ENCODE measurements around the gene CASK. TPM values are rescaled to one million over a fixed set of nuclear protein-coding genes. Genes with fewer than 3 reads are reported as not detected.

Gene CASK
- total RNA-seq, 2 experiments from 2014 or later, result 18.2 to 20.2 TPM

DNA sequence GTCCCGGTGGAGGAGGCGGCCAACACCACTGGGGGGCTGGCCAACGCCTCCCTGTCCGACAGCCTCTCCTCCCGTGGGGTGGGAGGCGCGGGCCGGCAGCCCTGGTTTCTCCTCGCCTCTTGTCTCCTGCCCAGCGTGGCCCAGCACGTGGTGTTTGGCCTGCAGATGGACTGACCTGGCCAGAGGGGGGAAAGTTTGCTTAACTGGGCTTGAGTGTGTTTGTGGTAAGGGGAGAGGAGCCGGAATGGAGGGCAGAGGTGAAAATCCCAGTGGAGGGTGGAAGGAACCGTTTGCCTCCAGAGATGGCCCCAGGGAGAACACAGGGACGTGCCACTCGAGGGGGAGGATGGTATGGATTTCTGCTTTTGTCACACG is 448.6 kb downstream of the CASK start:
- ATAC-seq (no peak), DNase-seq (no peak)
- Mint-ChIP-seq H3K27ac (no peak overlapping the region), H3K4me3 (no peak overlapping the region), H3K27me3 (no peaks in the 10 kb centered on the region), H3K36me3 (ENCODE audit: low read depth) (no peaks in the 10 kb centered on the region), H3K4me1 (ENCODE audit: low read depth) (peaks cover 1% of the 10 kb centered on the region), H3K9me3 (no peaks in the 10 kb centered on the region)
- intact Hi-C loops (cut with micrococcal nuclease), result no loop called here
- ChIA-PET CTCF (no interaction called here), POLR2A (no interaction called here)
- TF ChIP-seq, protein P1, sequence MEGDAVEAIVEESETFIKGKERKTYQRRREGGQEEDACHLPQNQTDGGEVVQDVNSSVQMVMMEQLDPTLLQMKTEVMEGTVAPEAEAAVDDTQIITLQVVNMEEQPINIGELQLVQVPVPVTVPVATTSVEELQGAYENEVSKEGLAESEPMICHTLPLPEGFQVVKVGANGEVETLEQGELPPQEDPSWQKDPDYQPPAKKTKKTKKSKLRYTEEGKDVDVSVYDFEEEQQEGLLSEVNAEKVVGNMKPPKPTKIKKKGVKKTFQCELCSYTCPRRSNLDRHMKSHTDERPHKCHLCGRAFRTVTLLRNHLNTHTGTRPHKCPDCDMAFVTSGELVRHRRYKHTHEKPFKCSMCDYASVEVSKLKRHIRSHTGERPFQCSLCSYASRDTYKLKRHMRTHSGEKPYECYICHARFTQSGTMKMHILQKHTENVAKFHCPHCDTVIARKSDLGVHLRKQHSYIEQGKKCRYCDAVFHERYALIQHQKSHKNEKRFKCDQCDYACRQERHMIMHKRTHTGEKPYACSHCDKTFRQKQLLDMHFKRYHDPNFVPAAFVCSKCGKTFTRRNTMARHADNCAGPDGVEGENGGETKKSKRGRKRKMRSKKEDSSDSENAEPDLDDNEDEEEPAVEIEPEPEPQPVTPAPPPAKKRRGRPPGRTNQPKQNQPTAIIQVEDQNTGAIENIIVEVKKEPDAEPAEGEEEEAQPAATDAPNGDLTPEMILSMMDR (IDR thresholded peaks at IDR 0.05), result no peak

DNA sequence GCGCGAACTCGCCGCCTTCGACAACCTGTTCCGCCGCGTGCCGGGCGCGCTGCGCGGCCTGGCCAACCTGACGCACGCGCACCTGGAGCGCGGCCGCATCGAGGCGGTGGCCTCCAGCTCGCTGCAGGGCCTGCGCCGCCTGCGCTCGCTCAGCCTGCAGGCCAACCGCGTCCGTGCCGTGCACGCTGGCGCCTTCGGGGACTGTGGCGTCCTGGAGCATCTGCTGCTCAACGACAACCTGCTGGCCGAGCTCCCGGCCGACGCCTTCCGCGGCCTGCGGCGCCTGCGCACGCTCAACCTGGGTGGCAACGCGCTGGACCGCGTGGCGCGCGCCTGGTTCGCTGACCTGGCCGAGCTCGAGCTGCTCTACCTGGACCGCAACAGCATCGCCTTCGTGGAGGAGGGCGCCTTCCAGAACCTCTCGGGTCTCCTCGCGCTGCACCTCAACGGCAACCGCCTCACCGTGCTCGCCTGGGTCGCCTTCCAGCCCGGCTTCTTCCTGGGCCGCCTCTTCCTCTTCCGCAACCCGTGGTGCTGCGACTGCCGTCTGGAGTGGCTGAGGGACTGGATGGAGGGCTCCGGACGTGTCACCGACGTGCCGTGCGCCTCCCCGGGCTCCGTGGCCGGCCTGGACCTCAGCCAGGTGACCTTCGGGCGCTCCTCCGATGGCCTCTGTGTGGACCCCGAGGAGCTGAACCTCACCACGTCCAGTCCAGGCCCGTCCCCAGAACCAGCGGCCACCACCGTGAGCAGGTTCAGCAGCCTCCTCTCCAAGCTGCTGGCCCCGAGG is 449.2 kb downstream of the CASK start:
- ATAC-seq (no peak), DNase-seq (no peak)
- ChIA-PET CTCF (interaction anchor here (0.5 kb wide), 1 partner anchor 1481 kb away, joined by 3 read pairs; no protein-coding TSS in a partner anchor), POLR2A (no interaction called here)
- Mint-ChIP-seq H3K4me1 (ENCODE audit: low read depth) (peaks cover 2% of the 10 kb centered on the region), H3K36me3 (ENCODE audit: low read depth) (no peaks in the 10 kb centered on the region), H3K27me3 (no peaks in the 10 kb centered on the region), H3K4me3 (no peak overlapping the region), H3K9me3 (no peaks in the 10 kb centered on the region), H3K27ac (no peak overlapping the region)
- intact Hi-C loops (cut with micrococcal nuclease), result no loop called here
- TF ChIP-seq, protein P1 (IDR thresholded peaks at IDR 0.05), result no peak

DNA sequence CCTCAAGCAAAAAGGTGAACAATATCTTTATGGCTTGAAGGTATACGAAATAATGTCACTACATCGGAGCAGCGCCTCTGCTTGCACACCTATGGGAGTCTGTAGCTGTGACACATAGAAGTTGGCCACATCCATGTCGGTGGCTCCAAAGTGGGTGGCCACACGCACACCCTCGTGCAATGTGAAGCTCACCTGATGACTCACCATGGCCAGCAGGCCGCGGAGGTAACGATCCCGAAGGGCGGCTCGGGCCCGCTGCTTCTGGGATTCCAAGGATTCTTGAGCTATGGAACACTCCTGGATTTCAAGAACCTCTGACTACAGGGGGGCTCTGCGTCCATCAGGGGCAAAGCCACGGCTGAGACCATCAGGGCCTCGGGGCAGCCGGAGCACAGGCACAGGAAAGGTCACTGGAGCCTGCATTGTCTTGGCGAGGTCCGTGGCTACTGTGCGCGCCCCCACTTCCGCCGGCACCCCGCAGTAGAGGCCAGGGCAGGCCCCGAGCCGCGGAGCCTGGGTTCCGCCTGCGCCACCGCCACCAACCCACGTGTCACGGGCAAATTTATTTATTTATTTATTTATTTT is 451.0 kb downstream of the CASK start:
- CTCF ChIA-PET, result no interaction called here
- TF ChIP-seq, protein P1 (IDR thresholded peaks at IDR 0.05), result no peak

DNA sequence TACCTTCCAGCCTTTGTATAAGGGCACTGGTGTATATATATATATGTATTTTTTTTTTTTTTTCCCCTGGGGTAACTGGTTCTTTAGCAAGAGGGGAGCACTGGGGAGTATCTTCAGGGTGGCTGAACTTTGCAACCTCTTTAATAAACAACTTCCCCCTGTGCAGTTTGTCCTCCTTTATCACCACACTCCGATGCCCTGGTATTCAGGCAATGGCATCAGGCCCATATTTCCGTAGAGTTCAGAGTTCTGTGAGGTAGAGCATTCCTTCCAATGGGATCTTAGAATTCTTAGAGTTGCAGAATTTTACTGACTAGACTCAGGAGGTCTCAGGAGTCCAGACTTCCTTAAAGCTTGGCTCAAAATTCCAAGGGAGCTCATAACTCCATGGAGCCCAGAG is 451.6 kb downstream of the CASK start:
- Mint-ChIP-seq H3K4me1 (ENCODE audit: low read depth) (peaks cover 2% of the 10 kb centered on the region), H3K9me3 (no peaks in the 10 kb centered on the region), H3K27me3 (no peaks in the 10 kb centered on the region), H3K36me3 (ENCODE audit: low read depth) (no peaks in the 10 kb centered on the region), H3K27ac (no peak overlapping the region), H3K4me3 (no peak overlapping the region)
- DNase-seq (no peak), ATAC-seq (no peak)
- CTCF ChIA-PET, result no interaction called here
- TF ChIP-seq, protein P1 (IDR thresholded peaks at IDR 0.05), result no peak
- intact Hi-C loops (cut with micrococcal nuclease), result no loop called here
- POLR2A ChIA-PET, result no interaction called here

More for the DNA sequence above, 451.0 kb downstream of the CASK start:
- Mint-ChIP-seq H3K4me3 (no peak overlapping the region), H3K9me3 (no peaks in the 10 kb centered on the region), H3K27me3 (no peaks in the 10 kb centered on the region), H3K27ac (no peak overlapping the region), H3K4me1 (ENCODE audit: low read depth) (peaks cover 2% of the 10 kb centered on the region), H3K36me3 (ENCODE audit: low read depth) (no peaks in the 10 kb centered on the region)
- no peak for DNase-seq
- ATAC-seq, result no peak
- POLR2A ChIA-PET, result no interaction called here
- intact Hi-C loops (cut with micrococcal nuclease), result no loop called here

DNA sequence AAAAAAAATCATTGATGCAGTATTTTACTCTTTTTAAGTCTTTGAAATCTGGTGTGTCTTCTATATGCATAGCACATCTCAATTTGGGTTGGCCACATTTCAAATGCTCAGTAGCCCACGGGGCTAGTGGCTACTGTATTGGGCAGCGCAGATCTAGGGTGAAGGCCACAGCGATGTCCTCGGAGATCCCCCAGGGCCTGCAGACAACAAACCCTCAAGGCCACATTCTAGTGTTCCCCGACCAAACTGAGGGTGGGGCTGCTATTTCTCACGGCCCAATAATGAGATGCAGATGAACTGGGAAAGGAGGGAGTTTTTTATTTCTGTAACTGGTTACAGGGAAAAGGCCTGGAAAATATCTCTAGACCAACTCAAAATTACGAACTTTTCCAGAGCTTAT is 452.6 kb downstream of the CASK start:
- Mint-ChIP-seq H3K4me1 (ENCODE audit: low read depth) (peaks cover 2% of the 10 kb centered on the region), H3K9me3 (no peaks in the 10 kb centered on the region), H3K27ac (no peak overlapping the region), H3K27me3 (no peaks in the 10 kb centered on the region), H3K4me3 (no peak overlapping the region), H3K36me3 (ENCODE audit: low read depth) (no peaks in the 10 kb centered on the region)
- intact Hi-C loops (cut with micrococcal nuclease), result no loop called here
- TF ChIP-seq, protein P1 (IDR thresholded peaks at IDR 0.05), result no peak
- ChIA-PET CTCF (no interaction called here), POLR2A (no interaction called here)
- DNase-seq (no peak), ATAC-seq (no peak)

All from activated CD8-positive, alpha-beta T cell treated with anti-CD3 and anti-CD28 coated beads for 36 hours (primary cell).